Naive B cell (primary cell): ENCODE measurements around the gene PROM1. TPM values are rescaled to one million over a fixed set of nuclear protein-coding genes. Genes with fewer than 3 reads are reported as not detected.
A peak's percentile ranks its signal among the peaks of the same experiment; 100 is the strongest.

Source experiments
- ATAC-seq, 2 donors: fragments of 150-1000 bp; cut with Tn5 transposase; 2 replicates each; pipeline ENCODE4 v1.10.0; 2021; ENCODE audit warnings: low read depth in 2 of 2, mild to moderate bottlenecking in 2 of 2, moderate library complexity in 2 of 2
- DNase-seq: peaks from one replicate; pipeline ENCODE4 v3.0.0; 2022
- H3K27ac Mint-ChIP-seq, 6 donors: one replicate each; pipeline ENCODE4 v1.8.0; 2020 to 2022; ENCODE audit warnings: mild to moderate bottlenecking in 6 of 6, mixed read lengths in 6 of 6, moderate library complexity in 5 of 6, inconsistent platforms in 2 of 6
- H3K27me3 Mint-ChIP-seq, 3 donors: one replicate each; pipeline ENCODE4 v1.8.0; 2021 to 2022; ENCODE audit warnings: mixed read lengths in 3 of 3, mild to moderate bottlenecking in 1 of 3
- H3K36me3 Mint-ChIP-seq, 2 donors: one replicate each; pipeline ENCODE4 v1.8.0; 2020 to 2022; ENCODE audit warnings: mixed read lengths in 2 of 2, inconsistent platforms in 1 of 2, mild to moderate bottlenecking in 1 of 2
- H3K4me1 Mint-ChIP-seq, 3 donors: one replicate each; pipeline ENCODE4 v1.8.0; 2020 to 2022; ENCODE audit warnings: mixed read lengths in 3 of 3, inconsistent platforms in 1 of 3, mild to moderate bottlenecking in 1 of 3, moderate library complexity in 1 of 3
- H3K4me3 Mint-ChIP-seq, 8 donors: one replicate each; pipeline ENCODE4 v1.8.0; 2020 to 2022; ENCODE audit warnings: mild to moderate bottlenecking in 8 of 8, mixed read lengths in 8 of 8, moderate library complexity in 8 of 8, inconsistent platforms in 2 of 8
- H3K9me3 Mint-ChIP-seq, 7 donors: one replicate each; pipeline ENCODE4 v1.8.0; 2020 to 2022; ENCODE audit warnings: mixed read lengths in 7 of 7, mild to moderate bottlenecking in 5 of 7, inconsistent platforms in 2 of 7, moderate library complexity in 1 of 7
- polyA plus RNA-seq, 6 donors: library from polyadenylated mRNA; unstranded; fragments of 300-500 nt; fragmentation: Illumina TruSeq; gene quantifications; one replicate each; pipeline ENCODE4 v1.2.3, GENCODE V29; 2021; ENCODE audit warnings: low read depth in 6 of 6

PROM1 gene
- polyA plus RNA-seq, 6 donors from 2014 or later = not detected

DNA sequence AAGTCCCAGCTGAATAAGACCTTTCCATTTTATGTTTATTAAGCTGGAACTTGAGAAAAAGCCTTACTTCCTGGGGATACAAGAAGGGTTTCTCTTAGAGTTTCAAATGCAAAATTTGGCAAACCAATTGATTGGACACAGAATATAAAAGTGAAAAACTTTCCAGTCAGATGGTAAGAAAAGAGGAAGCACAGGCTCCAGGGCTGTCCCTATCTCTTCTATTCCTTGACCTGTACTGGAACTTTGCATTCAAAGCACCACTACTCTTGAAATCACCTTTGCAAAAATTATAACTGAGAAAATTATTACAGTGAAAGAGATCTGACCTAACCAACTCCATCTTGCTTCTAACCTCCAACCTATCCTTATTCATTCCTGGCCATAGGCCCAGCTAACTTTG is 11.7 kb downstream of the PROM1 start:
- Mint-ChIP-seq H3K4me3 (no peak overlapping the region), H3K4me1 (no peaks in the 10 kb centered on the region), H3K27ac (no peak overlapping the region), H3K36me3 (no peaks in the 10 kb centered on the region), H3K27me3 (peaks cover 0 to 19% (median 11%) of the 10 kb centered on the region in 3 donors), H3K9me3 (no peaks in the 10 kb centered on the region)
- ATAC-seq (no peak), DNase-seq (no peak)

DNA sequence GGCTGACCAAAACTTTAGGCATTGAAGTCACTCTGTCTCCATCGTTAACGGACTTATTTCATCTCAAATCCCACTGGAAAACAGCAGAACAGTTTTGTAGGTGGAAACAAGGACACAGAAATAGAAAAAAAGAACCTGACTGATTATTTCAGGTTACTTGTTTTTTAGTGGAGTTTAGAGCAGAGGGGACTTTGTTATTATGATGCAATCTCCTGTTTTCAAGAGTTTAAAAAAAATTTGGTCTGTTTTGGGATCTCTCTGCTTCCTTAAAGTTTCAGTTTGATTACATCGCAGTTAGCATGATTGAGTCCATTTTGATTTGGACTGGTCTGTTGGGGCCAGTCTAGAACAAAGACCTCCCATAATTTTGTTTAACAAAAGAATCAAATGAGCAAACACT is 13.6 kb downstream of the PROM1 start:
- ATAC-seq = no peak
- H3K4me3 Mint-ChIP-seq = no peak overlapping the region
- H3K36me3 Mint-ChIP-seq = no peaks in the 10 kb centered on the region

DNA sequence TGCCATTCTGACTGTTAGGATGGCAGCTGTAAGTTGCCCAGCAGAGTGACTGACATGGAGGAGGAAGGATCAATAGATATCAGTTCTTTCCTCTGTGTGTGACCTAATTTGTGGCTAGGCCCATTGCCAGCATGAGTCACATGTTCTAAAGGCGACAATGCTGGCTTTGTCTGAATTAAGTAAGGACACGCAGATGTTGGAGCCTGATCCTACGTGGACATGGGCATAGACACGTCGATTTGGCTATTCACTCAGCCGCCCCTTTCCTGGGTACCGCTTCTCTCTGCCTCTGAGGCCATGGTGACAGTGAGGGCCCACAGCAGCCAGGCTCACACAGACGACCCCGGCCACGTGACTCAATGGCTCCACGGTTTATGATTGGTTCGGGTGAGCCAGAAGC is 16.3 kb downstream of the PROM1 start:
- Mint-ChIP-seq H3K27ac (peak overlapping the region in 1 of 6 donors; percentile 75), H3K27me3 (peaks cover 3 to 9% (median 5%) of the 10 kb centered on the region in 3 donors), H3K4me1 (no peaks in the 10 kb centered on the region), H3K36me3 (peaks cover 5 to 6% of the 10 kb centered on the region in 2 donors), H3K9me3 (peaks cover 0 to 7% (median 4%) of the 10 kb centered on the region in 7 donors), H3K4me3 (no peak overlapping the region)
- DNase-seq (no peak), ATAC-seq (no peak)

More for the DNA sequence above, 13.6 kb downstream of the PROM1 start:
- Mint-ChIP-seq H3K27ac (no peak overlapping the region), H3K4me1 (no peaks in the 10 kb centered on the region), H3K27me3 (peaks cover 0 to 10% (median 8%) of the 10 kb centered on the region in 3 donors), H3K9me3 (no peaks in the 10 kb centered on the region)
- no peak for DNase-seq

DNA sequence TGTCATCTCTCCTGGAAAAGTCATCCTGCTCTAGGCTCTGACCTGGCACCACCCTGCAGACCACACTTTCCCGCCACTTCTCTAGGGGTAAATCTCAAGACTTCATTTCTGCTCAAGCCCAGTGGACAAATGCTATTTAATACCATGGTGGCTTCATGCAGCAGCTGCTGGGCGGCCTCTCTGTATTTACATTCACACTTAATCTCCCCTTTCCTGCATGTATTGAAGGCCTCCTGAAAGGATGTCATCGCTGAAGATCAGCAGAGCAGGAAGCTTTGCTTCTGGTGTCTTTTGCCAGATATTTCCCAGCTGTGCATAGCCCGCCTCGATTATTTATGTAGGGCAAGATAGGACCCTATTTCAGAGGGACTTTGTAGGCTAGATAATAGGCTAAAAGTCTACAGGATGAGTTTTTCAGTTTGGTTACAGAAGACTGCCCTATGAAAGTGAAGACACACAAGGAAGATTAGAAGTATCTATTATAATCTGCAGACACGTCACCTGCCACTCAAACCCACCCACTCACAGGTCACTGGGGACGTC is 17.2 kb downstream of the PROM1 start:
- no peak overlapping the region for H3K27ac Mint-ChIP-seq
- H3K27me3 Mint-ChIP-seq = peaks cover 0 to 9% (median 5%) of the 10 kb centered on the region in 3 donors
- H3K4me3 Mint-ChIP-seq = no peak overlapping the region
- DNase-seq (no peak), ATAC-seq (no peak)
- H3K36me3 Mint-ChIP-seq = peaks cover 5 to 6% of the 10 kb centered on the region in 2 donors
- H3K9me3 Mint-ChIP-seq = peaks cover 0 to 7% (median 4%) of the 10 kb centered on the region in 7 donors
- H3K4me1 Mint-ChIP-seq = peaks cover 0 to 2% (median 0%) of the 10 kb centered on the region in 3 donors

DNA sequence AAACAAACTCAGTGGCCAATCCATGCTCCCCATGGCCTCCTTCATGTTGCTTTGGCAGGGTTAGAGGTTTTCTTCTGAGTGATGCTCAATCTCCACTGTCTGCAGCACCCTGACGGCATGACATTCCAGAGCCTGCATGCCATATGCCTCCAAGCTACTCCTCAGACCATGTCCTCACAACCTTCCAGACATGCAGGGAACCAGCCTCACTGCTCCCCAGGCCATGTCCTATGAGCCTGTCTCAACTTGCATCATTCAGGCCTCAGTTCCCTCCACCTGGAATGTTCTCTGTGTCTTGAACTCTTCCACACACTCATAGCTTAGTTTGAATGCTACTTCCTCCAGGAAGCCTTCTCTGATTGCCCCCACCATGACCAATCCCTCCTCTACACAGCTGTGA is 18.8 kb downstream of the PROM1 start:
- Mint-ChIP-seq H3K27ac (no peak overlapping the region), H3K27me3 (peaks cover 0 to 9% (median 5%) of the 10 kb centered on the region in 3 donors), H3K9me3 (peaks cover 0 to 7% (median 4%) of the 10 kb centered on the region in 7 donors), H3K4me1 (peaks cover 0 to 2% (median 0%) of the 10 kb centered on the region in 3 donors), H3K4me3 (no peak overlapping the region), H3K36me3 (peaks cover 5 to 6% of the 10 kb centered on the region in 2 donors)
- ATAC-seq = no peak
- DNase-seq = no peak

DNA sequence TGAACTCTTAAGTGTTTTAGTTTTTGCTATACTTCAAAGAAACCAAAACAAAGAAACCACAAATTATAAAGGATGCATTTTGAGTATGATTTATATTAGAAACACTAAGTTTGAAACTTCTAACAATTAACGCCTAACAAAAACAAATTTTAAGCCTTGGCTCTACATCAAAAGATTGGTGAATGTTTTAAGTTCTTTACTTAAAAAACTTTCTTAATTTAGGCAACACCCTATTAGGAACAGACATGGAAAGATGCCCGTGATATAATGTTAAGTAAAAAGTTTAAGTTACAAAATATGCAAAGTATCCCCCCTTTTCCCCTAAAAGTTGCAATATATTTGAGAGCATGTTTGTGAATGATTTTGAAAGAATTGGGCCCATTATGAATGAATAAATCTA is 21.2 kb downstream of the PROM1 start:
- no peak overlapping the region for H3K27ac Mint-ChIP-seq
- DNase-seq = no peak
- no peak overlapping the region for H3K4me3 Mint-ChIP-seq
- peaks cover 5 to 6% of the 10 kb centered on the region in 2 donors for H3K36me3 Mint-ChIP-seq
- ATAC-seq = no peak
- H3K9me3 Mint-ChIP-seq = peaks cover 0 to 7% (median 4%) of the 10 kb centered on the region in 7 donors
- H3K27me3 Mint-ChIP-seq = peaks cover 0 to 5% (median 5%) of the 10 kb centered on the region in 3 donors
- H3K4me1 Mint-ChIP-seq = peaks cover 0 to 2% (median 0%) of the 10 kb centered on the region in 3 donors

DNA sequence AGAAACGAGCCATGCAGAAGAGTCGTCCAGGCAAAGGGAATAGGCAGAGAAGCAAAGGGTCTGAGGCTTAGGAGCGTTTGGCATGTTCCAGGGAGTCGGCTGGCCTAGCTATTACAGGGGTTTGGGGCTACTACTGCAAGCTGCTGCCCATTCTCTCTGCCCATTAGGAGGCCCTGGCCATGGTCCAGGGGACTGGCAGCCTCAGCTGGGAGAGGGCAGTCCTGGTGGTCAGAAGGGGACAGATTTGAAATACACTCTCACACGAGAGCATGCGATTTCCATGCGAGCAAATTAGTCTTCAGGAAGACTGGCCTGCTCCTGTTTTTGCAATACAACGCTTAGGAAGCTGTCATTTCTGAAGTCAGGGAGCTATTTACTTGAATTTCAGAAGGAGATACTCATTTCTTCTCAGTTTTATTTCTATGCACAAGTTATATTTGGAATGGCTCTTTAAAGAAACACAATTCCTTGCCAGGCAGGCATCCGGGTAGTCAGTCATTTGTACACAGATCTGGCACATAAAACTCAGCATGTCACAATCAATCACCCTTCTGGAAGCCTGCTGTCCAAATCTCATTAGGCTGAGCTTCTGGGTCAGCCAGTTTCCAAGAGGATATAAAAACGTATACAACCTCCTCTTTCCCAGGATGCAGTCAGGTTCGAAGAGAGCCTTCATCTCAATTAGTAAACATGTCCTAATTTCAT is 27.0 kb downstream of the PROM1 start:
- DNase-seq = no peak
- Mint-ChIP-seq H3K27ac (no peak overlapping the region), H3K4me3 (no peak overlapping the region), H3K4me1 (peaks cover 8 to 20% (median 17%) of the 10 kb centered on the region in 3 donors), H3K27me3 (peaks cover 18 to 30% (median 24%) of the 10 kb centered on the region in 3 donors), H3K36me3 (no peaks in the 10 kb centered on the region), H3K9me3 (no peaks in the 10 kb centered on the region)
- ATAC-seq = no peak

DNA sequence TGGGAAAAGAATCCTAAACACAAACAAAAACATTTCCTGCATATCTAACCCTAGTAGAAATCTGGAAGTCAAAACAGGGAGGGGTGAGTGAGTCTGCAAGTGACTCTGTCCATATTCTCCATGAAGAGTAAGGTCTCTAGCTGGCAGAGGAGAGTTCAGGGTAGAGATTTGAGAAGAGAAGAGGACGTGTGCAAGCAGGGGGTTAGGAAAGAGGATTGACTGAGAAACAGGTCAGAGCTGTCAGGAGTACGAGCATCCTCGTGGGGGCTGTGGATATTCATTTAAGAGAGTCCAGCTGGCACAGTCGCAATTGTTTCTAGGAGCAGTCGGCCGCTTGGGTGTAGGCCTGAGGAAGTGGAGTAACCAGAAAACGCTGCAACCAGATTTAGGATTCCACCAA is 27.9 kb downstream of the PROM1 start:
- Mint-ChIP-seq H3K9me3 (no peaks in the 10 kb centered on the region), H3K4me3 (no peak overlapping the region), H3K36me3 (no peaks in the 10 kb centered on the region), H3K27ac (peak overlapping the region in 3 of 6 donors; percentile 40 to 82 (median 52)), H3K4me1 (peaks cover 8 to 20% (median 17%) of the 10 kb centered on the region in 3 donors), H3K27me3 (peaks cover 21 to 32% (median 24%) of the 10 kb centered on the region in 3 donors)
- no peak for DNase-seq
- no peak for ATAC-seq

DNA sequence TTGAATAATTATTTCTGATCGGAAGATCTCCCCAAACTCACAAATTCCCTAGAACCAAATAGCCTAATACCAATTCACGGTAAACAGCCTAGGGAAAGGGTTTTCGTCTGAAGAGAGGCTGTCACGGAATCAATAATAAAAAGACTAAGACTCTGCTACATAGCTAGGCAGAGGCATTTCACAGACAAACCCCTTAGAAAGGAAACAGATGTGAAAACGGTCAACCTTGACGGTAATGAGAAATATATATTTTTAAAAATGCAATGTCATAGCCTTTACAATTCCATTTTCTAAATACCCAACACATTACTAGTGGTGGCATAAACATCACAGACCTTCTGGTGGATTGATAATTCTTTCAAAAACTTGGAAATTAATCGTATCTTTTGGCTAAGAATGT is 28.4 kb downstream of the PROM1 start:
- Mint-ChIP-seq H3K27me3 (peaks cover 23 to 32% (median 24%) of the 10 kb centered on the region in 3 donors), H3K4me3 (peak overlapping the region in 2 of 8 donors; percentile 17 to 48), H3K36me3 (no peaks in the 10 kb centered on the region), H3K4me1 (peaks cover 8 to 20% (median 17%) of the 10 kb centered on the region in 3 donors), H3K9me3 (no peaks in the 10 kb centered on the region), H3K27ac (peak overlapping the region in 2 of 6 donors; percentile 35 to 82)
- ATAC-seq = peak; percentile 42 to 76
- DNase-seq = no peak

DNA sequence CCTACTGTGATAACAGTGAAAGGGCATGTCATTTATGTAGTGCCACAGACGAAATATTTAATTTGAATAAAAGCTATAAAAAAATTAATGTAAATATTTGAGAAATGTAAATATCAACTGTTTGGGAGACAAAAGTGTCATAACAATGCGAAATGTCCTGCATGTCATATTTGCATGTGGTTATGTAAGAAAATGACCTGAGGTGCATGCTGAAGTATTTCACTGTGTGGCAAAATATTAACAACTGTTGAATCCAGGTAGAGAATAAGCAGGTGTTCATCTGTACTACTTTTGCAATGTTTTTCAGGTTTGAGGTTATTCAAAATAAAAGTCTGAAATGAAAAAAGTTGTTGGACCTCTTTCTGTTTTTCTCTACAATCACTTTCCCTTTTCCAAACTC is 30.9 kb downstream of the PROM1 start:
- Mint-ChIP-seq H3K27ac (no peak overlapping the region), H3K4me1 (peaks cover 8 to 20% (median 17%) of the 10 kb centered on the region in 3 donors), H3K36me3 (no peaks in the 10 kb centered on the region), H3K27me3 (peaks cover 23 to 32% (median 24%) of the 10 kb centered on the region in 3 donors), H3K4me3 (no peak overlapping the region), H3K9me3 (no peaks in the 10 kb centered on the region)
- no peak for ATAC-seq
- DNase-seq = no peak

DNA sequence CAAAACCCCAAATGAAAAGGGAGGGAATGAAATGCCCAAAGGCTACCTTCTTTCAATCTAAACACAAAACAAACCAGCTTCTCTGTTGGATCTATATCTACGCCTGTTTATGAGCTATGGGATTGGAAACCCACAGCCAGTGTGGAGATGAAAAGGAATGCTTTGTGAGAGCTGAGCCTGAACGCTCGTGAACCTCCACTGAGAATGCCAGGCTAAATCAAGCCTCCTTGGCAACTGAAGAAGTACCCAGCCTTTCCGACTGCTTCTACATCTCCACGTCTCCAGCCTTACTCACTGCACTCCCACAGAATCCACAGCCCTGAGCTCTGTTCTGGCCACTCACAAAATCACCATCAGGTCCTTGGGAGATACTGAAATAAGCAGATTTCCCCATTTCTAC is 31.8 kb downstream of the PROM1 start:
- H3K9me3 Mint-ChIP-seq = no peaks in the 10 kb centered on the region
- peaks cover 8 to 20% (median 17%) of the 10 kb centered on the region in 3 donors for H3K4me1 Mint-ChIP-seq
- H3K27me3 Mint-ChIP-seq = peaks cover 23 to 32% (median 24%) of the 10 kb centered on the region in 3 donors
- no peak overlapping the region for H3K4me3 Mint-ChIP-seq
- H3K36me3 Mint-ChIP-seq = no peaks in the 10 kb centered on the region
- ATAC-seq (no peak), DNase-seq (no peak)
- H3K27ac Mint-ChIP-seq = no peak overlapping the region

DNA sequence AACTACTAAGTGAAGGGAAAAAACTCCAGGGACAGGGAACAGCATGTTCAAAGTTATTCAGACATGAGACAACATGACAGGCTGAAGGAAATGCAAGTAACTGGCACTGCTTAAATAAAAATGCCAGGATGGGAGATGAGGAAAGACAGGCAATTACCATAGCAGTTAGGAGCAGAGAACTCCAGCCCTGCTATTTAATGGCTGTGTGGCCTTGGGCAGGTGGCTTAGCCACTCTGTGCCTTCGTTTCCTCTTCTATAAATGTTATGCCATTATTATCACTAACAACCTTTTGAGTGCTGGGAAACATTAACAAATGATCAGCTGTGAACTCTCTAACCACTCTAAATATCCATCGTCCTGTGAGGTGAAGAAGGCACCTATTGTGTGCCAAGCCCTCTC is 32.7 kb downstream of the PROM1 start:
- Mint-ChIP-seq H3K4me1 (peaks cover 8 to 17% (median 16%) of the 10 kb centered on the region in 3 donors), H3K27ac (no peak overlapping the region), H3K36me3 (no peaks in the 10 kb centered on the region), H3K4me3 (no peak overlapping the region), H3K27me3 (peaks cover 18 to 28% (median 19%) of the 10 kb centered on the region in 3 donors), H3K9me3 (no peaks in the 10 kb centered on the region)
- ATAC-seq (no peak), DNase-seq (no peak)

DNA sequence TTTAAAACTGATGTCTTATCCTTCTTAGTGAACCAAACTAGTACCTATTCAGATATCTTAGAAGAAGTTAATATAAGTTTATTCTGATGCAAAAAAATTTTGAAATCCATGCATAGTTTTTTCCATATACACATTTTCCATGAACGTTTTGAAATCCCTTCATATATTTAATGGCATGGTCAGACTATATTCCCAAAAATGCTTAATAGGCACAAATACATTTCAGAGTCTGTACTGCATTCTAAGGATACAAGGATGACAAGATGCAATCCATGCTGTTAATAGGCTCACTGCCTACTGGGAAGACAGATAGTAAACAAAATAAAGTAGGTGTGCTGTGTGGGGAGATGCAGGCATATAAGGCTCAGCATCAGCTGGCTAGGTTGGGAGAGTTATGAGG is 33.2 kb downstream of the PROM1 start:
- no peaks in the 10 kb centered on the region for H3K36me3 Mint-ChIP-seq

More for the DNA sequence above, 33.2 kb downstream of the PROM1 start:
- no peak overlapping the region for H3K27ac Mint-ChIP-seq
- ATAC-seq (no peak), DNase-seq (no peak)
- no peaks in the 10 kb centered on the region for H3K9me3 Mint-ChIP-seq
- no peak overlapping the region for H3K4me3 Mint-ChIP-seq
- peaks cover 13 to 24% (median 15%) of the 10 kb centered on the region in 3 donors for H3K27me3 Mint-ChIP-seq
- peaks cover 5 to 12% (median 11%) of the 10 kb centered on the region in 3 donors for H3K4me1 Mint-ChIP-seq
